Measurements from ENCODE around the gene RNASE11.

DNA sequence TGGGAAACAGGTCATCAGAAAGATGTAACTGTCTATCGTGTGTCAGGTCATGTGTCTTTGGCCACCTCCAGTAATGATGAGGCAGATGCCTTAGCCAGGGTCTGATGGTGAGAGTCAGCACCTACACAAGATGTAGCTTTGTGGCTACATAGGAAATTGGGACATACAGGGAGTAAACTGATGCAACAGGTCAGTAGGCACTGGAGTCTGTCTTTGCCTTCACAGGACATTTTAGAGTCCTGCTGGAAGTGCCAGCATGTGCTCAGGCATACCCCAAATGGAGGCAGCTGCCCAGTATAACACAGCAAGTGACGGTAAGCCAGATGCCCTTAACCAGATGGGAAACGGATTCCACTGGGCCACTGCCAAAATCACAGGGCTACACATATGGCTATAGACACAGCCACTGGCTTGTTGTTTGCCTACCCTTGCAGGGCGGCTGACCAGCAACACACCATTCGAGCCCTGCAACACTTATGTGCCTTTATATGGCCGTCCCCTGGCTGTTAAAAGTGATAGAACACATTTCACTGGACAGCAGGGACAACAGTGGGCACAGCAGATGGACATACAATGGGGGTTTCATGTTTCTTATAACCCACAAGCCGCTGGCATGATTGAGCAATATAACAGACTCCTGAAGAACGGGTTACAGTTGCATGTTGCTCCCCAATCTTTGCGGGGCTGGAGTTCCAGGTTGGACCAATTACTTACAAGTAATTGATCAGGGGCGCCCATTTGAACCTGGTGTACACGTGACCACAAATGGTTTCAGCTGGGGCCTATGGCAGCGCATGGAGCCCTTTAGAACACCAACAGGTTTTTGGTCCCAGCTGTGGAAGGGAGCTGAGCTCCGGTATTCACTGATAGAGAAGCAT, 16.3 kb upstream of the RNASE11 start:
- TF ChIP-seq, protein P1, sequence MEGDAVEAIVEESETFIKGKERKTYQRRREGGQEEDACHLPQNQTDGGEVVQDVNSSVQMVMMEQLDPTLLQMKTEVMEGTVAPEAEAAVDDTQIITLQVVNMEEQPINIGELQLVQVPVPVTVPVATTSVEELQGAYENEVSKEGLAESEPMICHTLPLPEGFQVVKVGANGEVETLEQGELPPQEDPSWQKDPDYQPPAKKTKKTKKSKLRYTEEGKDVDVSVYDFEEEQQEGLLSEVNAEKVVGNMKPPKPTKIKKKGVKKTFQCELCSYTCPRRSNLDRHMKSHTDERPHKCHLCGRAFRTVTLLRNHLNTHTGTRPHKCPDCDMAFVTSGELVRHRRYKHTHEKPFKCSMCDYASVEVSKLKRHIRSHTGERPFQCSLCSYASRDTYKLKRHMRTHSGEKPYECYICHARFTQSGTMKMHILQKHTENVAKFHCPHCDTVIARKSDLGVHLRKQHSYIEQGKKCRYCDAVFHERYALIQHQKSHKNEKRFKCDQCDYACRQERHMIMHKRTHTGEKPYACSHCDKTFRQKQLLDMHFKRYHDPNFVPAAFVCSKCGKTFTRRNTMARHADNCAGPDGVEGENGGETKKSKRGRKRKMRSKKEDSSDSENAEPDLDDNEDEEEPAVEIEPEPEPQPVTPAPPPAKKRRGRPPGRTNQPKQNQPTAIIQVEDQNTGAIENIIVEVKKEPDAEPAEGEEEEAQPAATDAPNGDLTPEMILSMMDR (IDR thresholded peaks at IDR 0.05; ENCODE audit: insufficient read depth, low read length, poor library complexity, severe bottlenecking), result no peak
- TF ChIP-seq EZH2phosphoT487 (conservative IDR thresholded peaks at IDR 0.05; ENCODE audit: low read length), result no peak
